ENCODE results near the gene RFX1.
"Not testable (repeated sequence)": the region's sequence is repeated elsewhere in the genome, so short reads cannot be mapped to it uniquely, and the experiment has no call there.

Gene RFX1

DNA sequence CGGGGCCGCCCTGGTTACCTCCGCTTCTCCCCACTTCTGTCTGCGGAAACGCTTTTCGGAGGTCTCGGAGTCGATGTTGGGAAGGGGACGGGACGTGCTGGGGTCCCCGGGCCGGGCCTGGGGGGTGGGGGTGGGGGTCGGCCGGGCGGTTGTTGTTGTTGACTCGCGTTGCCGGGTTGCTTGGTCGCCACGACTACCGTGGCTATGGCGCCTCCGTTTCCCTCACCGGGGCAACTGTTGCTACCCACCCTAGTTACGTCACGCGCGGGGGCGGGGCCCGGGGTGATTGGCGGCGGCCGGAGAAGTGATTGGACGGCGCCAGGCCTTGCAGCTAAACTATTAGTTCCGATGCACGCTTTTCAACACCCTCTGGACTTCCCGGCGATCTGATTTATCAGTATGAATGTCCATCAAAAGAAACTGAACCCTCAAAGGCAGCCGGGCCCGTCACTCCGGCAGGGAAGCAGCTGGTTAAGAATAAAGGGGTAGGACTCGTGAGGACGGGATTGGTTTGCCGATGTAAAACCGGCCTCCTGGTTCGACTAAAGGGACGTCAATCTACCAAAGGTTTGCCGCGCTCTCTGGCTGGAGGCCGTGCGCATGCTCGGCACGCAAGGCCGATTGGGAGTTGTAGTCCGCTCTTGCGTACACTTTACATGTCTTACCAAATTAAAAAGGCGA lies at the start of gene RFX1:
Gene RFX1 (minus strand): TSS at position 236 of the 681 bp plus-strand sequence. CDS start 12,477 bp downstream, outside the sequence.
- peak; percentile 100 for DNase-seq (ENCODE audit: low read depth)

DNA sequence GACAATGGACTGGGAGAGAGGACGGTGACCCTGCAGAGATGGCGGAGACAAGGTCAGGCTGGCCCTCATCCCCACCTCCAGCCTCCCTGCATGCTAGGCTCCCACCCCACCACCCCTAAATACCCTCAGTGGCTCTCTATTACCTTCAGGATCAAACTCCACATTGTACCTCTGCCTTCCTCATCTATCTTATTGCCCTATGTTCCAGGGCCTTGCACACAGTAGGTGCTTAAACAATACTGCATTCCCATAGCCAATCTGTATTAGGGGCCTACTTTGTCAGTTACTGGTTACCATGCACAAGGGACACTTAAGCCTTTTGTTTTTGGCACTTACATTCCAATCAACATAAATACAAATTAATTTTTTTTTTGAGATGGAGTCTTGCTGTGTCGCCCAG lies 49.3 kb upstream of the RFX1 start:
- DNase-seq (ENCODE audit: low read depth), result no peak

DNA sequence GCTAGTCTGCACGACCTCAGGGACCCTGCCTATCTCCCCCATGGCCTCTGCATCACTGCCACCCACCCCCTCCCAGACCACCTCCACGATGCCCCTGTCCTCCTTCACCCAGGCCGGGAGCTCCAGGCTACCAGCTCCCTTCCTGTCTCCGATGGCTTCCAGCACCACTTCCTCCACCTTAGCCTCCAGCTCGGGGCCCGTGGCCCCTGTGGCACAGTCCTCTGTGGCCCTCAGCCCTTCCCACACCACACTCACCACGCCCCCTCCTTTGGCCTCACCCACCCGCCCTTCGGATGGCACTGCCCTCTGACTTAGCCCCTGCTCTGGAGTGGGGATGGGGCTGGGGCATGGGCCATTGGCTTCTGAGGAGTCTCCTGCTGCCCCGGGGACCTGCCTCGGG lies 48.6 kb upstream of the RFX1 start:
- no peak for DNase-seq (ENCODE audit: low read depth)

- no peak for DNase-seq (ENCODE audit: low read depth)
Measured at GRCh38 chr19:14054099-14054498, 48.0 kb upstream of the RFX1 start.

DNA sequence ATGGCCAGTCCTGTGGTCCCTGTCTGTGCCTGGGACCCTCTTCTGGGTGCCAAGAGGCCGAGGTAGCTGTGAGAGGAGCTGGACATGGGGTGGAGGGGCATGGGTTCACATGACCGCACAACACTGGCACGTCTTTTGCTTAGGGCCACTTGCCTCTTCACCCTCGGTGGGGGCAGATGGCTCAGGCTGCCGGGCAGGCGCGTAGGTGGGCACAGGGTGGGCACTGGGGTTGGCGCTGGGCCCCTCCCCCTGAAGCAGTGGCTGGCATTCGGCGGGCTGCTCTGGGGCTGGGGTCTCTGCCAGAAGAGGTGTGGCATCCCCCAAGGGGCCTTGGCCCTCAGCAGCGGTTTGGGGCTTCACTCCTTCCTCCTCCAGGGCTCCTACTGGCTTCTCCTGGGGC lies 47.4 kb upstream of the RFX1 start:
- no peak for DNase-seq (ENCODE audit: low read depth)

GRCh38 chr19:14053032-14053431 lies 46.9 kb upstream of the RFX1 start:
- no peak for DNase-seq (ENCODE audit: low read depth)

DNA sequence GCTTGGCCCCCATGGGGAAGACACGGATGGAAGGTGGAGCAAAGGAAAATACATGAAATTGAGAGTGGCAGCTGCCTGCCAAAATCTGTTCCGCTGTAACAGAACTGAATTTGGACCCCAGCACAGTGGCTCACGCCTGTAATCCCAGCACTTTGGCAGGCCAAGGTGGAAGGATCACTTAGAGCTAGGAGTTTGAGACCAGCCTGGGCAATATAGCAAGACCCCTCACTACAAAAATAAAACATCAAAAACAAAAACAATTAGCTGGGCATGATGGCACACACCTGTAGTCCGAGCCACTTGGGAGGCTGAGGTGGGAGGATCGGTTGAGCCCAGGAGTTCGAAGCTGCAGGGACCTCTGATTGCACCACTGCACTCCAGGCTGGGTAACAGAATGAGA lies 46.4 kb upstream of the RFX1 start:
- DNase-seq (ENCODE audit: low read depth), result no peak

DNA sequence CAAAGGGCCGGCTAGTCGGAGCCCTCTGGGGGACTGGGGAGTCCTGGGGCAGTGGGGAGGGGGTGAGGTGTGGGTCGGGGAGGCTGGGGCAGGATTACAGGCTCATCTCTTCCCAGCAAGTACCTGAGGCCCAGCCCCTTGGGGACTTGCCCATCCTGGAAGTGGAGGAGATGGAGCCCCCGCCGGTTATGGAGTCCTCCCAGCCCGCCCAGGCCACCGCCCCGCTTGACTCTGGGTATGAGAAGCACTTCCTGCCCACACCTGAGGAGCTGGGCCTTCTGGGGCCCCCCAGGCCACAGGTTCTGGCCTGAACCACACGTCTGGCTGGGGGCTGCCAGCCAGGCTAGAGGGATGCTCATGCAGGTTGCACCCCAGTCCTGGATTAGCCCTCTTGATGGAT lies 45.9 kb upstream of the RFX1 start:
- no peak for DNase-seq (ENCODE audit: low read depth)

- DNase-seq (ENCODE audit: low read depth), result not testable (repeated sequence)
Measured at GRCh38 chr19:14050961-14051360, 44.8 kb upstream of the RFX1 start.

DNA sequence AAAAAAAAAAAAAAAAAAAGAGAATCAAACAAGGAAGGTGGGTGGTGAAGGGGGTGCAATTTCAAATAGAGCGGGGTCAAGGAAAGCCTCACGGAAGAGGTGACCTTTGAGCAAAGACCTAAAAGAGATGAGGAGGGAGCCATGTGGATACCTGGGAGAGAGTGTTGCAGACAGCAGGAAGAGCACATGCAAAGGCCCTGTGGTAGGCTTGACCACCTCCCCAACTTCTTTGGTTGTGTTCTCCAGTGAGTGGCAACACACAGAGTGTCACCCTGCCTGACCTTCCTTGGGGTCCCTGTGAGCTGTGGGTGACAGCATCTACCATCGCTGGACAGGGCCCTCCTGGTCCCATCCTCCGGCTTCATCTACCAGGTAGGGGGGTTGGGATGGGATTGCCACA lies 44.4 kb upstream of the RFX1 start:
- DNase-seq (ENCODE audit: low read depth), result no peak

GRCh38 chr19:14048443-14049153 lies 42.5 kb upstream of the RFX1 start:
- no peak for DNase-seq (ENCODE audit: low read depth)

- DNase-seq (ENCODE audit: low read depth), result not testable (repeated sequence)
Measured at GRCh38 chr19:14047866-14048265, 41.7 kb upstream of the RFX1 start.

- peak; percentile 69 for DNase-seq (ENCODE audit: low read depth)
Measured at GRCh38 chr19:14042659-14043608, 36.8 kb upstream of the RFX1 start.

DNA sequence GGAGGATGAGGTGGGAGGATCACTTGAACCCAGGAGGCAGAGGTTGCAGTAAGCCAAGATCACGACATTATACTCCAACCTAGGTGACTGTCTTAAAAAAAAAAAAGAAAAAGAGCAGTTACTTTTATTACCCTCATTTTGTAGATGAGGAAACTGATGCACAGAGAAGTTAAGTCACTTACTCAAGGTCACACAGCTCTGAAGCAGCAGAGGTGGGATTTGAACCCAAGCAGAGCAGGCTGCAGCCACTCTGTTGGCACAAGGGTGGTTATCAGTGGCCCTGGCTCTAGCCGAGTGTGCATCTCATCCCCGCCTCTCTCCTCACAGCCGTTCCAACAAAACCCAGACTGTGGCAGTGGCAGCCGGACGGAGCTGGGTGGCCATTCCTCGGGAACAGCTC lies 33.1 kb upstream of the RFX1 start:
- DNase-seq (ENCODE audit: low read depth), result no peak

GRCh38 chr19:14035706-14036105 lies 29.6 kb upstream of the RFX1 start:
- DNase-seq (ENCODE audit: low read depth), result no peak

- not testable (repeated sequence) for DNase-seq (ENCODE audit: low read depth)
Measured at GRCh38 chr19:14035159-14035558, 29.0 kb upstream of the RFX1 start.

DNA sequence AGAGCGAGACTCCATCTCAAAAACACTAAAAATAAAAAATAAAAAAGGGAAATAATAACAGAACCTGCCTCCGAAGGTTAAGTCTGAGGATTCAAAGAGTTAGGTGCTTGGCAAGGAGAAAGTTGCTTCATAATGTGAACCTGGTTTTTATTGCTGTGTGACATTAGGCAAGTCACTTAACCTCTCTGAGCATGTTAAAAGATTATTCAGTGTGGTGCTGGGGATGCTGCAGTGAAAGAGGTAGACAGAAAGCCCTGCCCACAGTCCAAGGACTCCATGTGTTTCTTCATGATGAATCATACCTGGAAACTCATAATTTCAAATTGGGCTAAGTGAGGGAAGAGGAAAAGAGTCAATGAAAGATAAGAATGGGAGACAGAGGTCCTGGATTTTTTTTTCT lies 27.8 kb upstream of the RFX1 start:
- no peak for DNase-seq (ENCODE audit: low read depth)

- peak; percentile 6 for DNase-seq (ENCODE audit: low read depth)
Measured at GRCh38 chr19:14031719-14032480, 25.8 kb upstream of the RFX1 start, which contains the start of gene IL27RA. IL27RA (plus strand) TSS chr19:14031762; CDS start chr19:14031873, 111 bp downstream.

DNA sequence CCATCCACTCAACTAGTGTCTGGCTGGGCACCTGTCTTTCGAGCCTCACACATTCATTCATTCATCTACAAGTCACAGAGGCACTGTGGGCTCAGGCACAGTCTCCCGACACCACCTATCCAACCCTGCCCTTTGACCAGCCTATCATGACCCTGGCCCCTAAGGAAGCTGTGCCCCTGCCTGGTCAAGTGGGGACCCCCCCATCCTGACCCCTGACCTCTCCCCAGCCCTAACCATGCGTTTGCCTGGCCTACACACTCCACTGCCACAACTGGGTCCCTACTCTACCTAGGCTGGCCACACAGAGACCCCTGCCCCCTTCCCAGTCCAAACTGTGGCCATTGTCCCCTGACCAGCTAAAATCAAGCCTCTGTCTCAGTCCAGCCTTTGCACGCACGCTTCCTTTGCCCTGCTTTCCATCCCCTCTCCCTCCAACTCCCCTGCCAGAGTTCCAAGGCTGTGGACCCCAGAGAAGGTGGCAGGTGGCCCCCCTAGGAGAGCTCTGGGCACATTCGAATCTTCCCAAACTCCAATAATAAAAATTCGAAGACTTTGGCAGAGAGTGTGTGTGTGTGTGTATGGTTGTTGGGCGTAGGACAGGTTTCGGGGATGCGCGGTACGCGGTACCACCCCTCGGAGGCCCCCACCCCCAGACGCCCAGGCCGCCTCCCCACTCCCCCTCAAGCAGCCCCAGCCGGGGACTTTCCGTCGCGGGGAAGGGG lies 25.0 kb upstream of the RFX1 start:
- no peak for DNase-seq (ENCODE audit: low read depth)

- no peak for DNase-seq (ENCODE audit: low read depth)
Measured at GRCh38 chr19:14028901-14029300, 22.8 kb upstream of the RFX1 start.

DNA sequence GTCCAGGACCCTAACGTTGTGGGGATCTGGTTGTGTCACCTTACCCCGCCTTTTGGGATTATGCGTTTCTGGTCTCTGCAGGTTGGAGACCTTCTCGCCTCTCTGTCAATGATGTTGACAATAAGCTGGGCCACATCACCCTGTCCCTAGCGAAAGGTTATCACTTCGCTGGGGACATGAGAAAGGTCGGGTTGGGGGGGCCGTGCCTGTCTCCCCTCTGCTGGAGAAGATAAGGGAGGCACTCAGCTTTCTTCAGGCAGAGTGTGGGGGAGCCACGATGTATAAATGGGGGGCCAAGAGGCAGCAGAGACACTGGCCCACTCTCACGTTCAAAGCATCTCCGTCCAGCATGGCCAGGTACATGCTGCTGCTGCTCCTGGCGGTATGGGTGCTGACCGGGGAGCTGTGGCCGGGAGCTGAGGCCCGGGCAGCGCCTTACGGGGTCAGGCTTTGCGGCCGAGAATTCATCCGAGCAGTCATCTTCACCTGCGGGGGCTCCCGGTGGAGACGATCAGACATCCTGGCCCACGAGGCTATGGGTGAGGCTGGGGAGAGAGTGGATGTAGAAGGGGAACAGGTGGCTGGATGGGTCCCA lies 21.8 kb upstream of the RFX1 start, which contains the start of gene RLN3:
Gene RLN3 (plus strand): TSS at position 293 of the 595 bp plus-strand sequence. CDS start 57 bp downstream, at position 350.
- no peak for DNase-seq (ENCODE audit: low read depth)

Measured in fibroblast of the conjunctiva (primary cell).